HL-60 (cell line): Measurements from ENCODE around the gene TUFM.

Experiments used
- DNase-seq, 2 experiments: peaks; one replicate each; pipeline ENCODE4 v3.0.0-alpha.2; 2010 to 2020; ENCODE audit warnings: low read depth in 1 of 2, low spot score in 1 of 2
- H3K27ac ChIP-seq: fragments of 250-450 bp; sonication (Bioruptor Pico); replicated peaks from 2 replicates; pipeline ENCODE4 v1.5.1; 2020; ENCODE audit warnings: mild to moderate bottlenecking, moderate library complexity
- H3K27me3 ChIP-seq: fragments of 250-450 bp; sonication (Bioruptor Pico); 2 replicates; pipeline ENCODE4 v1.5.1; 2021; ENCODE audit warnings: mild to moderate bottlenecking, moderate library complexity; ENCODE audit not compliant: insufficient read depth, poor library complexity, severe bottlenecking
- H3K4me3 ChIP-seq: replicated peaks from 2 replicates; pipeline ENCODE4 v1.5.1; 2011; ENCODE audit warnings: mild to moderate bottlenecking, control low read depth, low read length; ENCODE audit not compliant: insufficient read depth
- CTCF ChIP-seq: IDR thresholded peaks from one replicate; pipeline ENCODE4 v1.5.1; 2011; ENCODE audit warnings: low read length, control low read depth, inconsistent platforms; ENCODE audit not compliant: insufficient read depth
- GABPA ChIP-seq: IDR thresholded peaks from 2 replicates; pipeline ENCODE4 v1.6.1; 2012; ENCODE audit warnings: low read depth
- POLR2AphosphoS5 ChIP-seq: IDR thresholded peaks from 2 replicates; pipeline ENCODE4 v1.6.1; 2012; ENCODE audit warnings: low read depth
- REST ChIP-seq: IDR thresholded peaks from 2 replicates; pipeline ENCODE4 v1.6.1; 2012; ENCODE audit warnings: low read depth; ENCODE audit not compliant: insufficient replicate concordance
- SPI1 ChIP-seq: IDR thresholded peaks from 2 replicates; pipeline ENCODE4 v1.6.1; 2012; ENCODE audit warnings: low read depth, mild to moderate bottlenecking, borderline replicate concordance

Gene TUFM

GRCh38 chr16:28865001-28865688 lies 19.0 kb upstream of the TUFM start:
- no peak for DNase-seq
- H3K27ac ChIP-seq = no peak overlapping the region
- no peaks in the 10 kb centered on the region for H3K27me3 ChIP-seq
- no peak overlapping the region for H3K4me3 ChIP-seq
- TF ChIP-seq CTCF (no peak), POLR2AphosphoS5 (no peak), SPI1 (no peak), REST (no peak), GABPA (no peak)

- Histone ChIP-seq H3K4me3 (peak overlapping the region; percentile 91), H3K27ac (peak overlapping the region; percentile 91), H3K27me3 (no peaks in the 10 kb centered on the region)
- DNase-seq = peak in 1 of 2 experiments; percentile 13
- TF ChIP-seq REST (no peak), GABPA (peak; percentile 90; the same call in 1 of the 2 replicates)
These were observed 18.0 kb upstream of the TUFM start for GRCh38 chr16:28863929-28864793.

GRCh38 chr16:28859326-28859725 lies 13.2 kb upstream of the TUFM start:
- H3K27ac ChIP-seq = no peak overlapping the region
- no peaks in the 10 kb centered on the region for H3K27me3 ChIP-seq
- DNase-seq = no peak
- H3K4me3 ChIP-seq = no peak overlapping the region
- no peak for TF ChIP-seq SPI1
- TF ChIP-seq REST = no peak
- no peak for TF ChIP-seq POLR2AphosphoS5
- no peak for TF ChIP-seq CTCF
- no peak for TF ChIP-seq GABPA
